Upper lobe of right lung (tissue), 1 donor: ENCODE measurements around the gene HS3ST6. TPM values are rescaled to one million over a fixed set of nuclear protein-coding genes. Genes with fewer than 3 reads are reported as not detected.

Experiments used
- ATAC-seq: fragments of 200-7000 bp; cut with Tn5 transposase; one replicate; pipeline ENCODE4 v1.9.1; 2020; ENCODE audit warnings: mild to moderate bottlenecking, moderate library complexity
- DNase-seq: peaks from one replicate; pipeline ENCODE4 v3.0.0-alpha.2; 2020
- H3K27ac ChIP-seq: fragments of 200-600 bp; one replicate; pipeline ENCODE4 v1.8.0; 2022
- H3K27me3 ChIP-seq: fragments of 200-600 bp; one replicate; pipeline ENCODE4 v1.8.0; 2022; ENCODE audit warnings: mild to moderate bottlenecking
- H3K36me3 ChIP-seq: fragments of 200-600 bp; one replicate; pipeline ENCODE4 v1.8.0; 2022
- H3K4me1 ChIP-seq: fragments of 200-600 bp; one replicate; pipeline ENCODE4 v1.8.0; 2022
- H3K4me3 ChIP-seq: fragments of 200-600 bp; one replicate; pipeline ENCODE4 v1.8.0; 2022; ENCODE audit warnings: mild to moderate bottlenecking
- H3K9me3 ChIP-seq: fragments of 200-600 bp; one replicate; pipeline ENCODE4 v1.8.0; 2022
- intact Hi-C: fragments of 100-400 bp; cut with DNase I; formaldehyde crosslinking; loops from one replicate; pipeline ENCODE4 v1.11.0; 2022
- total RNA-seq: library from RNA; stranded (reverse); fragmentation: NEBNext Ultra II Directional; extraction: Animal tissue kit (Norgen Biotek cat#: 25700); gene quantifications from one replicate; pipeline ENCODE4 v1.2.1, GENCODE V29; 2021
- TF ChIP-seq, protein P1 (sequence below): fragments of 200-600 bp; IDR thresholded peaks from one replicate; pipeline ENCODE4 v1.8.0; 2022; ENCODE audit warnings: antibody characterized with exemption
- donor health status: DM: no; HTN: yes; CAD: no; lungs with severe emphysema.

The HS3ST6 gene
- total RNA-seq, 1 donor from 2014 or later, result not detected

DNA sequence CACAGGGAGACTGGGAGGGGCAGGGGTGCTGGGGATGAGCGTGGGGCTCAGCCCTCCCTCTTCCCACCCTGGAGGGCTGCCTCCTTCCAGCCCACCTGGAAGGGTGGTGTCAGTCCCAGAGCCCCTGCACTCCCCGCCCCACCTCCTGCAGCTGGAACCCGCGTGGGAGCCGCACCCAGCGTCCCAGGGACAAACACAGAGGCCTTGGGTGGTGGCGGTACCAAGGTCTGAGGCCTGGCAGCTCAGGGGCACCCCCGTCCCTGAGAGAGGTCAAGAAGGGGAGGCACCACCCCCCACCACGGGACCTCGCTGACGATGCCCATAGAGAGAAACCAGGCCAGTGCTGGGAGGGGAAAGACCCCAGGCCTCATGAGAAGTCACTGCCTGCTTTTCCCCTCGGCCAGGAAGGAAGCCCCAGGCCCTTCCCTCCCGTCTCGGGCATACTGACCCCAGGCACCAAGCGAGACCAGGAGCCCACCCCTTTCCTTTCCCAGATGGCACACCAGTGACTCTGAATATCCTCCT lies 4.1 kb downstream of the HS3ST6 start:
- Histone ChIP-seq H3K4me1 (peaks cover 5% of the 10 kb centered on the region), H3K27me3 (peaks cover 56% of the 10 kb centered on the region), H3K9me3 (no peaks in the 10 kb centered on the region), H3K4me3 (no peak overlapping the region), H3K36me3 (no peaks in the 10 kb centered on the region), H3K27ac (no peak overlapping the region)
- intact Hi-C loops, result no loop called here
- ATAC-seq, result no peak
- TF ChIP-seq, protein P1, sequence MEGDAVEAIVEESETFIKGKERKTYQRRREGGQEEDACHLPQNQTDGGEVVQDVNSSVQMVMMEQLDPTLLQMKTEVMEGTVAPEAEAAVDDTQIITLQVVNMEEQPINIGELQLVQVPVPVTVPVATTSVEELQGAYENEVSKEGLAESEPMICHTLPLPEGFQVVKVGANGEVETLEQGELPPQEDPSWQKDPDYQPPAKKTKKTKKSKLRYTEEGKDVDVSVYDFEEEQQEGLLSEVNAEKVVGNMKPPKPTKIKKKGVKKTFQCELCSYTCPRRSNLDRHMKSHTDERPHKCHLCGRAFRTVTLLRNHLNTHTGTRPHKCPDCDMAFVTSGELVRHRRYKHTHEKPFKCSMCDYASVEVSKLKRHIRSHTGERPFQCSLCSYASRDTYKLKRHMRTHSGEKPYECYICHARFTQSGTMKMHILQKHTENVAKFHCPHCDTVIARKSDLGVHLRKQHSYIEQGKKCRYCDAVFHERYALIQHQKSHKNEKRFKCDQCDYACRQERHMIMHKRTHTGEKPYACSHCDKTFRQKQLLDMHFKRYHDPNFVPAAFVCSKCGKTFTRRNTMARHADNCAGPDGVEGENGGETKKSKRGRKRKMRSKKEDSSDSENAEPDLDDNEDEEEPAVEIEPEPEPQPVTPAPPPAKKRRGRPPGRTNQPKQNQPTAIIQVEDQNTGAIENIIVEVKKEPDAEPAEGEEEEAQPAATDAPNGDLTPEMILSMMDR, result no peak
- peak; percentile 60 for DNase-seq

- TF ChIP-seq, protein P1, result no peak
- Histone ChIP-seq H3K36me3 (no peaks in the 10 kb centered on the region), H3K27ac (no peak overlapping the region), H3K9me3 (no peaks in the 10 kb centered on the region), H3K4me1 (peaks cover 5% of the 10 kb centered on the region), H3K27me3 (peaks cover 56% of the 10 kb centered on the region), H3K4me3 (no peak overlapping the region)
- DNase-seq (peak; percentile 75), ATAC-seq (peak; percentile 81)
- intact Hi-C loops, result no loop called here
Measured at GRCh38 chr16:1913327-1914083, 4.7 kb downstream of the HS3ST6 start.

DNA sequence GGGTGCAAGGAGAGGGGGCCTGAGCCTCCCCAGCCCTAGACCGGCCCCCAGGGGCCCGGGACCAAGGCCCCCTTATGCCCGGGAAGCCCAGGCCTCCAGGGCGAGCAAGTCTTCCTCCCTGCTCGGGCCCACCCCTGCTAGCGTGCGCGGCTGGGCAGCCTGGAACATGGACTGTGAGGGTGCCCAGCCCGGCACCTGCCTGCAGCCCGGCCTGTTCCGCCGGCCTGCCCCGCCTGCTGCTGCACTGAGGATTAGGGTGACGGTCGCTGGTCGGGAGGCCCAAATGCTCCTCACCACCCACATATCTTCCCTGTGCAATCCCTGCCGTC lies 6.0 kb downstream of the HS3ST6 start:
- H3K27ac ChIP-seq, result no peak overlapping the region
- no peaks in the 10 kb centered on the region for H3K36me3 ChIP-seq
- peak; percentile 61 for DNase-seq
- intact Hi-C loops, result no loop called here
- TF ChIP-seq, protein P1, result no peak
- peaks cover 5% of the 10 kb centered on the region for H3K4me1 ChIP-seq
- H3K27me3 ChIP-seq, result peaks cover 50% of the 10 kb centered on the region
- no peak overlapping the region for H3K4me3 ChIP-seq
- no peaks in the 10 kb centered on the region for H3K9me3 ChIP-seq
- no peak for ATAC-seq

DNA sequence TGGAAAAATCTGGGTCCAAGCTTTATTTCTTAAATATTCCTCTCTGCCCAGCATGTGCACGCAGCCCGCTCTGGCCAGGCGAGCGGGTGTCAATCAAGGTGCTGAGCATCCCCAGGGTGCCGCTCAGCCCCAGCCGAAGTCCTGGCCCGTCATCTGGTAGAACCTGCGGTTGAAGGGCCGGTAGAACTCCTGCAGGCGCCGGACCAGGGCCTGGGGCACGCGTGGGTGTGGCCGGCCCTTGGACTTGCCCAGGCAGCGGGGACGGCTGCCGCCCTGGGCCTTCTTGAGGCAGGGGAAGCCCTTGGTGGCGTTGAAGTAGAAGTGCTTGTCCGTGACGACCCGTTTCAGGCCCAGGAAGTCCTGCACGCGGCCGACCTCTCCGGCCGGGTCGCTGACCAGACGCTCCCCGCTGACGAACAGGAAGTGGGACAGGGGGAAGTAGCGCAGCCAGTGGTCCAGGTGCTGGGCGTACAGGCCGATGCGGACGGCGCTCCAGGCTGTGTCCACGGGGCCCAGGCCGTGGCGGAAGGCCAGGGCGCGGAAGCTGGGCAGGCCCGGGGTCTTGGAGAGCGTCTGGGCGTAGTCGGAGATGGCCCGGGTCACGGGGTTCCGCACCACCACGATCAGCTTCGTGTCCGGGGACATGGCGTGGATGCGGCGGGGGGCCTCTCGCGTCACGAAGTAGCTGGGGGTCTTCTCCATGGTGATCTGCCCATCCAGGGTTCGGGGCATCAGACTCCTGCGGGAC lies 6.6 kb downstream of the HS3ST6 start:
- H3K36me3 ChIP-seq, result no peaks in the 10 kb centered on the region
- H3K9me3 ChIP-seq, result no peaks in the 10 kb centered on the region
- TF ChIP-seq, protein P1, result no peak
- intact Hi-C loops, result no loop called here
- H3K4me1 ChIP-seq, result peaks cover 5% of the 10 kb centered on the region
- no peak for ATAC-seq
- no peak overlapping the region for H3K4me3 ChIP-seq
- peaks cover 45% of the 10 kb centered on the region for H3K27me3 ChIP-seq
- no peak for DNase-seq
- no peak overlapping the region for H3K27ac ChIP-seq

GRCh38 chr16:1909561-1910231 lies 8.5 kb downstream of the HS3ST6 start:
- no peaks in the 10 kb centered on the region for H3K9me3 ChIP-seq
- intact Hi-C loops, result no loop called here
- no peak for DNase-seq
- no peaks in the 10 kb centered on the region for H3K36me3 ChIP-seq
- no peak overlapping the region for H3K4me3 ChIP-seq
- H3K27me3 ChIP-seq, result peaks cover 30% of the 10 kb centered on the region
- TF ChIP-seq, protein P1, result no peak
- H3K27ac ChIP-seq, result no peak overlapping the region
- peaks cover 5% of the 10 kb centered on the region for H3K4me1 ChIP-seq
- ATAC-seq, result no peak
